ENCODE data around the gene CDA.
A peak's percentile ranks its signal among the peaks of the same experiment; 100 is the strongest.

The CDA gene

GRCh38 chr1:20615946-20616846 lies 27.3 kb downstream of the CDA start:
- DNase-seq (ENCODE audit: low spot score), result no peak

- DNase-seq (ENCODE audit: low spot score), result no peak
These were observed 28.1 kb downstream of the CDA start for GRCh38 chr1:20616847-20617487.

- no peak for DNase-seq (ENCODE audit: low spot score)
These were observed 29.7 kb downstream of the CDA start for GRCh38 chr1:20618550-20618949.

GRCh38 chr1:20619999-20620398 lies 31.1 kb downstream of the CDA start:
- no peak for DNase-seq (ENCODE audit: low spot score)

- no peak for DNase-seq (ENCODE audit: low spot score)
These were observed 32.1 kb downstream of the CDA start for GRCh38 chr1:20621012-20621411.

- no peak for DNase-seq (ENCODE audit: low spot score)
These were observed 35.8 kb downstream of the CDA start for GRCh38 chr1:20624709-20625108.

- no peak for DNase-seq (ENCODE audit: low spot score)
These were observed 36.5 kb downstream of the CDA start for GRCh38 chr1:20625176-20626097.

- no peak for DNase-seq (ENCODE audit: low spot score)
These were observed 37.2 kb downstream of the CDA start for GRCh38 chr1:20626098-20626427.

GRCh38 chr1:20626524-20626923 lies 37.6 kb downstream of the CDA start:
- DNase-seq (ENCODE audit: low spot score), result no peak

- DNase-seq (ENCODE audit: low spot score), result no peak
These were observed 41.8 kb downstream of the CDA start for GRCh38 chr1:20630729-20631128.

GRCh38 chr1:20632386-20632785 lies 43.5 kb downstream of the CDA start:
- DNase-seq (ENCODE audit: low spot score), result no peak

- peak; percentile 62 for DNase-seq (ENCODE audit: low spot score)
These were observed 44.5 kb downstream of the CDA start, which contains the start of gene PINK1 for GRCh38 chr1:20633190-20634064. Gene PINK1 (plus strand): TSS chr1:20633458. CDS start chr1:20633549, 91 bp downstream.

- DNase-seq (ENCODE audit: low spot score), result no peak
These were observed 45.2 kb downstream of the CDA start for GRCh38 chr1:20634065-20634593.

GRCh38 chr1:20634594-20635084 lies 45.7 kb downstream of the CDA start:
- DNase-seq (ENCODE audit: low spot score), result no peak

GRCh38 chr1:20636785-20637347 lies 48.0 kb downstream of the CDA start:
- no peak for DNase-seq (ENCODE audit: low spot score)

GRCh38 chr1:20640183-20640597 lies 51.3 kb downstream of the CDA start:
- peak; percentile 33 for DNase-seq (ENCODE audit: low spot score)

GRCh38 chr1:20641975-20642374 lies 53.1 kb downstream of the CDA start:
- no peak for DNase-seq (ENCODE audit: low spot score)

GRCh38 chr1:20643080-20643479 lies 54.2 kb downstream of the CDA start:
- no peak for DNase-seq (ENCODE audit: low spot score)

- no peak for DNase-seq (ENCODE audit: low spot score)
These were observed 55.5 kb downstream of the CDA start for GRCh38 chr1:20644416-20644815.

- DNase-seq (ENCODE audit: low spot score), result no peak
These were observed 56.5 kb downstream of the CDA start for GRCh38 chr1:20645414-20645813.
